T-helper 2 cell treated with Interferon-gamma antibody and Interleukin-4, amounts not matched to agents 5 μg/mL and 100 μg/mL, for 36 hours (primary cell): ENCODE results near the gene NDUFS3.
"Not testable (repeated sequence)": the region's sequence is repeated elsewhere in the genome, so short reads cannot be mapped to it uniquely, and the experiment has no call there.

Source experiments
- DNase-seq: peaks from one replicate; pipeline ENCODE4 v3.0.0; 2021; ENCODE audit warnings: low spot score
- H3K27ac Mint-ChIP-seq: one replicate; pipeline ENCODE4 v1.8.0; 2021; ENCODE audit warnings: mild to moderate bottlenecking, mixed read lengths
- H3K27me3 Mint-ChIP-seq: one replicate; pipeline ENCODE4 v1.8.0; 2021; ENCODE audit warnings: low read depth, mixed read lengths
- H3K36me3 Mint-ChIP-seq: one replicate; pipeline ENCODE4 v1.8.0; 2021; ENCODE audit warnings: low read depth, mixed read lengths
- H3K4me1 Mint-ChIP-seq: one replicate; pipeline ENCODE4 v1.8.0; 2021; ENCODE audit warnings: low read depth, mixed read lengths
- H3K4me3 Mint-ChIP-seq: one replicate; pipeline ENCODE4 v1.8.0; 2022; ENCODE audit warnings: mild to moderate bottlenecking, moderate library complexity, mixed read lengths
- H3K9me3 Mint-ChIP-seq: one replicate; pipeline ENCODE4 v1.8.0; 2021; ENCODE audit warnings: mixed read lengths

NDUFS3 gene

DNA sequence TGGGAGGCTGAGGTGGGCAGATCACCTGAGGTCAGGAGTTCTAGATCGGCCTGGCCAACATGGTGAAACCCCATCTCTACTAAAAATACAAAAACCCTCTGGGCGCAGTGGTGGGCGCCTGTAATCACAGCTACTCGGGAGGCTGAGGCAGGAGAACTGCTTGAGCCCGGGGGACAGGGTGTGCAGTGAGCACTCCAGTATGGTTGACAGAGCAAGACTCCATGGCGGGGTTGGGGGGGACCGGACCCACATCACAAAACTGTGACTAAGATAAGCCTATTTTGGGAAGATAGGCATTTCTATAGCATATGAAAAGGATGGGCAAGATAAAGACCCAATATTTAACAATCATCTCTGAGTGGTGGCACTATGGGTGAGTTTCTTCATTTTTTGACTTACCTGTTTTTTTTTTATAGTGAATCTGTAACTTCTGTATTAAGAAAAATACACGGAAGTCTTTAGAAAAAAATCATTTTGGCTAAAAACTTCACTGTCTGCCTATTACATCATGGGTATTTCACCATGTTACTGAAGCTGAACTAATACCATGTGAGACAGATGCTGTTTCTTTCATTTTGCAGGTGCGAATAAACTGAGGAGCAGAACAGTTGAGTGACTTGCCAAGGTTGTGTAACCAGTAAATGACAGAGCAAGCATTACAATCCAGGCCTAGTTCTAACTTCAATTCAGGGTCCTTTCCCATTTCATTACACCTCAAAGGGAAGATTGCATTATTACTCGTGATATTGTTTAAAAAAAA lies 28.4 kb upstream of the NDUFS3 start:
- Mint-ChIP-seq H3K4me1 (peaks cover 32% of the 10 kb centered on the region), H3K27me3 (no peaks in the 10 kb centered on the region), H3K27ac (peak overlapping the region; percentile 39), H3K36me3 (peaks cover 29% of the 10 kb centered on the region), H3K9me3 (no peaks in the 10 kb centered on the region), H3K4me3 (peak overlapping the region; percentile 98)
- DNase-seq = no peak

DNA sequence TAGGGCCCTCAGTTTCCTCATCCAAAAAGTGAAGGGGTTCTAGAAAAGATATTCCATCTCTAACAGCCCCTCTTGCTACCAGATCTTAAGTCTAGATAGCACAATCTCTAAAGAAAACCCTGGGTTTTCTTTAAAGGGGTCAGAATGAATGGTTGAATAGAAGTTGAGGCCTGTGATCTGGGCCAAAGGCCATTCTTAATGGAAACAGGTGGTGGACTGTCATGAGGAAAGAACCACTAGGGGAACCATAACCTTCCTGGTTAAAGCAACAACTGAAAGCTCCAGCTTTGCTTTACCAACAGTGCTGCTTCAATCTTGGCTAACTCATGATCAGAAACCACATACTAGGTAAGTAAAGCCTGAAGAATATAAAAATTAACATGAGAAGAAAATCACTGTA lies 27.8 kb upstream of the NDUFS3 start:
- Mint-ChIP-seq H3K4me1 (peaks cover 32% of the 10 kb centered on the region), H3K4me3 (peak overlapping the region; percentile 98), H3K9me3 (no peaks in the 10 kb centered on the region), H3K27ac (peak overlapping the region; percentile 95), H3K27me3 (no peaks in the 10 kb centered on the region), H3K36me3 (peaks cover 31% of the 10 kb centered on the region)
- DNase-seq = no peak

DNA sequence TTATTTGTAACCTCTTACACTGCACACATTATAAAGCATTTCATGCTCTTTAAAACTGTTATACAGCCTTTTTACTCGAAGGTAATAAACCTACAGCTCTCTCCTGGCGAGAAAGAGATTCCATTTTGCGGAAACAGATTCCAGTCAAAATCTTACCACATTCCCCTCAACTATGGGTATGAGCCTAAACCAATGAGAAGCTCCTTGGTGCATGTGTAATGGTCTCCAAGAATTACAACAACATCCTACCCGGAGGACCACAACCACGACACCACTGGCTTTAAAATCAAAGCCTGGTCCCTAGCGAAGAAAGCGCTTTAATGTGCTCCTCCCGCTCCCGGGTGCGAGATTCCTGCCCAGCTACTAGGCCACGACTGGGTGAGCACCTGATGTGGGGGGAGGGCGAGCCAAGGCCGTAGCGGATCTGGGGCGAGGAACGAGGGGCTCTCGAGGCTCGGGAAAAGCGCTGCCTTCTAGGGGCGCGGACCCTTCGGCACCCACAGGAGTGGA lies 26.8 kb upstream of the NDUFS3 start:
- DNase-seq = no peak
- Mint-ChIP-seq H3K27me3 (no peaks in the 10 kb centered on the region), H3K4me1 (peaks cover 31% of the 10 kb centered on the region), H3K9me3 (no peaks in the 10 kb centered on the region), H3K36me3 (peaks cover 29% of the 10 kb centered on the region), H3K27ac (peak overlapping the region; percentile 95), H3K4me3 (peak overlapping the region; percentile 98)

DNA sequence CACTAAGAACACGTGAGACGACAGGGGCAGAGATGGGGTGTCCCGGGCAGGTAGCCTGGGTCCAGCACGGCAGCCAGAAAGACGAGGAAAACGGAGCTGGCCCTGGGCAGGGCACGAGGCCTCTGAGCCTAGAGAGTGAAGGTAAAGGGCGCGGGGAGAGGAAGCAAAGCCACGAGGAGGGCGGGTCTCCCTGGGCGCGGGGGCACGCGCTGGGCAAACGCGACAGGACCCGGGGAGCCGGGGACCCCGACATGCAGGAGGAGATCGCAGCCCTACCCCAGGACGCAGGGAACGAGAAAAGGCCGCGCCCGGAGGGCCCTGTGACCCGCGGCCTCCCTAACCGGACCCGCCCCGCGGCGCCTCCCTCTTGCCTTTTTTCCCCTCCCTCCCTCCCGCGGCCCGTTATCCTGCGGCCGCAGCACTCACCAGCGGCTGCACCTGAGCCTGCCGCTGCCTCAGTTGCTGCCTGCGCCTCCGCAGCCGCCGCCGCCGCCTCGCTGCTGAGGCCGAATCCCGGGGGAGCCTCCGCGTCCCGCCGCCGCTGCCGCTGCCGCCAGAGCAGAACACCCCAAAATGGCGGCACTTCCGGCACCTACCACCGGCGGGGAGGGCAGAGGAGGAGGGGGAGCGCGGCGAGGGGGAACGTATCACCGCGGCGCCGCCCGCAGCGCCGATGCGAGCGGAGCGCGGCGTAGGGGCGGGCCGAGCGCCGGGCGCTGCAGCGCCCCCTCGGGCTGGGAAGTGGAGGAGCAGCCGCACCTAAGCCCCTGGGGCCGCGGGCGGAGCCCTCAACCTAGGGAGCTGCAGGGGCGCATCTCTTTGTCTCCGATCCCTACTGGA lies 26.1 kb upstream of the NDUFS3 start, which contains the start of gene CELF1:
Gene CELF1, minus strand, starts transcription at position 567 of the 840 bp plus-strand sequence. CDS start 53,609 bp downstream, outside the sequence.
- Mint-ChIP-seq H3K27me3 (no peaks in the 10 kb centered on the region), H3K27ac (peak within 1 kb of the TSS; percentile 95), H3K9me3 (no peaks in the 10 kb centered on the region), H3K4me3 (peak within 1 kb of the TSS; percentile 98), H3K36me3 (peaks cover 27% of the 10 kb centered on the region), H3K4me1 (peaks cover 31% of the 10 kb centered on the region)
- peak; percentile 92 for DNase-seq

DNA sequence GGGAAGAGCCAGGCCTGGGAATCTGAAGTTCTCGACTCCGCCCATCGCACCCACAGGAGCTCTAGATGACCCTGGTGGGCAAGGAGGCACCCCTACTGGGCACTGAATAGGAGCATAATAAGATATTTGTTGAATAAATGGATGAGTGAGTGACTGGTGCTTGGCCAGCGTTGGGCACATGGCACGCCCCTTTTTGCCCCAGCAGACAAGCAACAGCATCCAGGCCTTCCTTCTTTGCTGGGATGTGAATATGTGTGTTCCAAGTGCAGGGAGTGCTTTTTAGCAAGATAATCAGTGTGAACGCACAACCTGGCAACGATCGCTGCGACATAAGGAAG lies 25.5 kb upstream of the NDUFS3 start:
- Mint-ChIP-seq H3K27ac (peak overlapping the region; percentile 74), H3K27me3 (no peaks in the 10 kb centered on the region), H3K36me3 (peaks cover 24% of the 10 kb centered on the region), H3K4me1 (peaks cover 28% of the 10 kb centered on the region), H3K9me3 (no peaks in the 10 kb centered on the region), H3K4me3 (peak overlapping the region; percentile 90)
- DNase-seq = no peak

DNA sequence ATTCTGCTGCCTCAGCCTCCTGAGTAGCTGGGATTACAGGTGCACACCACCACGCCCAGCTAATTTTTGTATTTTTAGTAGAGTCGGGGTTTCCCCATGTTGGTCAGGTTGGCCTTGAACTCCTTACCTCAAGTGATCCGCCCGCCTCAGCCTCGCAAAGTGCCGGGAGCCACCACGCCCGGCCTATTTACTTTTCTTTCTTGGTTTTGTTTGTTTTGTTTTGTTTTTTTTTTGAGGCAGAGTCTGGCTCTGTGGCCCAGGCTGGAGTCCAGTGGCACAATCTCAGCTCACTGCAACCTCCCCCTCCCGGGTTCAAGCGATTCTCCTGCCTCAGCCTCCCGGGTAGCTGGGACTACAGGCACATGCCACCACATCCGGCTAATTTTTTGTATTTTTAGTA lies 21.9 kb upstream of the NDUFS3 start:
- not testable (repeated sequence) for H3K27me3 Mint-ChIP-seq, DNase-seq, H3K9me3 Mint-ChIP-seq, H3K36me3 Mint-ChIP-seq, H3K4me3 Mint-ChIP-seq, H3K4me1 Mint-ChIP-seq, H3K27ac Mint-ChIP-seq

DNA sequence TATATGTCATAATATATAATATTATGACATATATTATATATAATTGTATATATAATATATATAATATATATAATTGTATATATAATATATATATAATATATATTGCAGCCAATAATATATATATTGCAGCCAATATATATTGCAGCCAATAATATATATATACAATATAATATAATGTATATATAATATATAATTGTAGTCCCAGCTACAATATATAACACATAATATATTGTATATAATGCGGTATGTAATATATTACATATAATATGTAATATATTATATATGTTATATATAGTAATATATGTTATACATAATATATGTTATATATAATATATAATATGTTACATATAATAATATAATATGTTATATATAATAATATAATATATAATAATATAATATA lies 20.2 kb upstream of the NDUFS3 start:
- H3K36me3 Mint-ChIP-seq = peaks cover 1% of the 10 kb centered on the region
- H3K4me1 Mint-ChIP-seq = peaks cover 5% of the 10 kb centered on the region
- no peak for DNase-seq
- H3K27ac Mint-ChIP-seq = no peak overlapping the region
- no peaks in the 10 kb centered on the region for H3K27me3 Mint-ChIP-seq
- no peak overlapping the region for H3K4me3 Mint-ChIP-seq
- H3K9me3 Mint-ChIP-seq = no peaks in the 10 kb centered on the region

DNA sequence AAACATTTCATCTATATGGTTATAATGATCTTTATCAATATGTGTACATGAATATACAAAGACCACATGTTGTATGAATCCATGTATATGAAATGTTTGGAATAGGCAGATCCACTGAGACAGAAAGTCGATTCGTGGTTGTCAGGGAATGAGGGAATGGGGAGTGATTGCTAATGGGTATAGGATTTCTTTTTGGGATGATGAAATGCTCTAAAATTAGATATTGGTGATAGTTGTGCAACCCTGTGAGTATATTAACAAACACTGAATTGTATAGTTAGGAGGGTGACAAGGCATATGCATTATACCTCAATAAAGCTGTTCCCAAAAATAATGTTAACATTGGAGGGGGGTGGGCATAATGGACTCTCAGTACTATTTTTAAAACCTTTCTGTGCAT lies 18.4 kb upstream of the NDUFS3 start:
- no peak overlapping the region for H3K27ac Mint-ChIP-seq
- no peak for DNase-seq
- H3K36me3 Mint-ChIP-seq = peaks cover 1% of the 10 kb centered on the region
- no peaks in the 10 kb centered on the region for H3K27me3 Mint-ChIP-seq
- no peak overlapping the region for H3K4me3 Mint-ChIP-seq
- no peaks in the 10 kb centered on the region for H3K9me3 Mint-ChIP-seq
- peaks cover 4% of the 10 kb centered on the region for H3K4me1 Mint-ChIP-seq

DNA sequence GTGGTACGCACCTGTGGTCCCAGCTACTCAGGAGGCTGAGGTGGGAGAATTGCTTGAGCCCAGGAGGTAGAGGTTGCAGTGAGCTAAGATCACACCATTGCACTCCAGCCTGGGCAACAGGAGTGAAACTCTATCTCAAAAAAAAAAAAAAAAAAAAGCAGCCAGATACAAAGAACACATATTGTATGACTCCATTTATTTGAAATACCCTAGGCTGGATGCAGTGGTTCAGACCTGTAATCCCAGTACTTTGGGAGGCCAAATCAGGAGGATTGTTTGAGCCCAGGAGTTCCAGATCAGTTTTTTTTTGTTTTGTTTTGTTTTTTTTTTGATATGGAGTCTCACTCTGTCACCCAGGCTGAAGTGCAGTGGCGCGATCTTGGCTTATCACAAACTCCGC lies 16.5 kb upstream of the NDUFS3 start:
- not testable (repeated sequence) for H3K36me3 Mint-ChIP-seq, H3K4me3 Mint-ChIP-seq, H3K27ac Mint-ChIP-seq, DNase-seq, H3K27me3 Mint-ChIP-seq, H3K9me3 Mint-ChIP-seq
- H3K4me1 Mint-ChIP-seq = peaks cover 12% of the 10 kb centered on the region

DNA sequence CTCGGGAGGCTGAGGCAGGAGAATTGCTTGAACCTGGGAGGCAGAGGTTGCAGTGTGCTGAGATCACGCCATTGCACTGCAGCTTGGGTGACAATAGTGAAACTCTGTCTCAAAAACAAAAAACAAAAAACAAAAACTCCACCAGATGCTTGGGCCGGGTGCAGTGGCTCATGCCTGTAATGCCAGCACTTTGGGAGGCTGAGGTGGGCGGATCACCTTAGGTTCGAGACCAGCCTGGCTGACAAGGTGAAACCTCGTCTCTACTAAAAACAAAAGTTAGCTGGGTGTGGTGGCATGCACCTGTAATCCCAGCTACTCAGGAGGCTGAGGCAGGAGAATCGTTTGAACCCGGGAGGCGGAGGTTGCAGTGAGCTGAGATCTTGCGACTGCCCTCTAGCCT lies 14.5 kb upstream of the NDUFS3 start:
- DNase-seq, H3K36me3 Mint-ChIP-seq, H3K9me3 Mint-ChIP-seq, H3K27me3 Mint-ChIP-seq: not testable (repeated sequence)
- Mint-ChIP-seq H3K27ac (peak overlapping the region; percentile 49), H3K4me3 (peak overlapping the region; percentile 43), H3K4me1 (peaks cover 12% of the 10 kb centered on the region)

DNA sequence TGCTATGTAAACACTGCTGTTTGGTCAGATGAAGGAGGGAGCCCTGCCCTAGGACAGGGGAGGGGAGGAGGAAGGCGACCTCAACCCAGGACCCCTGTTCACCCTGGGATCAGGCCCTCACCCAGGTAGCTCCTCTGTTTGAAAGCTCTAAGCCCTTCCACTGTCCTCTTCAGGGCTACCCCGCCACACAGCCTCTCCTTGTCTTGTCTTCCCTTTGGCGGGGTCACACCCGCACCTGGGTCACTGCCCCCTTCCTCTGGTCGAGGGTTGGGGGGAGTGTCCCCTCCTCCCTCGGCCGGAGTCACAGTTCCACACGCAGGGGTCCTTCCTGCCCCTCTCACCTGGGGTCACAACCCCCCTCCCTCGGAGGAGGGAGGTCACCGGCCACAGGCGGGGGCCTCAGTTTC lies 13.9 kb upstream of the NDUFS3 start:
- Mint-ChIP-seq H3K27ac (peak overlapping the region; percentile 75), H3K4me3 (peak overlapping the region; percentile 77), H3K4me1 (peaks cover 12% of the 10 kb centered on the region), H3K36me3 (peaks cover 10% of the 10 kb centered on the region), H3K27me3 (no peaks in the 10 kb centered on the region), H3K9me3 (no peaks in the 10 kb centered on the region)
- DNase-seq = no peak

DNA sequence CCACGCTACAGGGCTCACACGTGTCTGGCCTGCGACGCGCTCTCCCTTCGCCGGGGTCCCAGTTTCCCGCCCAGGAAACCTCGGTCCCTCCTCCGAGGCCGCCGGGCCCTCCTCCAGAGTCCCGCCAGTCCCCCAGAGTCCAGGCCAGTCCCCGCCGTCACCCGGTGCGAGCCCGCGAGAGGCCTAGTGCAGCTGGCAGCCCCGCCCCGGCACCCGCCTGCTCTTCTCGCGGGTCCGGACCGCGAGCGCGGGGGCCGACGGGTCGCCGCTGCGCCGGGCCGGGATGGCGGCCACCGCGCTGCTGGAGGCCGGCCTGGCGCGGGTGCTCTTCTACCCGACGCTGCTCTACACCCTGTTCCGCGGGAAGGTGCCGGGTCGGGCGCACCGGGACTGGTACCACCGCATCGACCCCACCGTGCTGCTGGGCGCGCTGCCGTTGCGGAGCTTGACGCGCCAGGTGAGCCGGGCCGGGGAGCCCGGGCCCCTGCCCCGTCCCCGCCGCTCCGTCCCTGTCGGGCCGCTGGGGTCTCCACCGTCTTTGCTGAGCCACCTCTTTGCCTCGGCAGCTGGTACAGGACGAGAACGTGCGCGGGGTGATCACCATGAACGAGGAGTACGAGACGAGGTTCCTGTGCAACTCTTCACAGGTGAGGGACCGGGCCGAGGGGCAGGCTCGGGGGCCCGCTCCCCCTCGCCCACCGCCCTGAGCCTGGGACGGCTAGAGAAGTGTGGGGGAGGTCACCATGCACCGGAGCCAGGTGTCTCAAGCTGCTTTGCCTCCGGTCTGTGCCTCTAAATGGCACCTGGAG lies 13.3 kb upstream of the NDUFS3 start, which contains the start of gene PTPMT1:
Gene PTPMT1, plus strand, starts transcription at position 260 of the 809 bp plus-strand sequence. Its CDS starts 24 bp downstream, at position 284.
- H3K4me1 Mint-ChIP-seq = peaks cover 12% of the 10 kb centered on the region
- H3K27me3 Mint-ChIP-seq = no peaks in the 10 kb centered on the region
- DNase-seq = peak; percentile 73
- H3K4me3 Mint-ChIP-seq = peak within 1 kb of the TSS; percentile 84
- H3K36me3 Mint-ChIP-seq = peaks cover 13% of the 10 kb centered on the region
- peak within 1 kb of the TSS; percentile 75 for H3K27ac Mint-ChIP-seq
- no peaks in the 10 kb centered on the region for H3K9me3 Mint-ChIP-seq

DNA sequence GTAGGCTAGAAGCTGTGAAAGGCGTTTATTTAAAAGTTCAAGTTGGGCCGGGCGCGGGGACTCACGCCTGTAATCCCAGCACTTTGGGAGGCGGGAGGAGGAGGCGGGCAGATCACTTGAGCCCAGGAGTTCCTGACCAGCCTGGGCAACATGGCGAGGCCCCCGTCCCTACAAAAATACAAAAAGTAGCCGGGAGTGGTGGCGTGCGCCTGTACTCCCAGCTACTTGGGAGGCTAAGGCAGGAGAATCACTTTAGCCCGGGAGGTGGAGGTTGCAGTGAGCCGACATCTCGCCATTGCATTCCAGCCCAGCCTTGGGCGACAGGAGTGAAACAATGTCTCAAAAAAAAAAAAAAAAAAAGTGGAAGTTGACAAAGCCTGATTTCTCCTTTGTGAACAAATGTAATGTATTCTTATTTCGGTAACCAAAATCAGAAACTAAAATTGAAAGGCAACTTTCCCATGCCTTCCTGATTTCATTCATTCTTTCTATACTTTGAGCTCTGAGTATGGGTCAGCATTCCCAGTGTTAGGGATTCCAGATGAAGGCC lies 12.7 kb upstream of the NDUFS3 start:
- Mint-ChIP-seq H3K9me3 (no peaks in the 10 kb centered on the region), H3K4me3 (peak overlapping the region; percentile 84), H3K4me1 (peaks cover 12% of the 10 kb centered on the region), H3K27me3 (no peaks in the 10 kb centered on the region), H3K27ac (peak overlapping the region; percentile 57), H3K36me3 (peaks cover 15% of the 10 kb centered on the region)
- no peak for DNase-seq
